Measurements from ENCODE around the gene TCF12. TPM values are rescaled to one million over a fixed set of nuclear protein-coding genes. Genes with fewer than 3 reads are reported as not detected.

The TCF12 gene
- total RNA-seq, 1 donor from 2014 or later: 207 TPM

GRCh38 chr15:57307527-57308169 lies 389.2 kb downstream of the TCF12 start:
- no peaks in the 10 kb centered on the region for H3K36me3 Mint-ChIP-seq (ENCODE audit: low read depth)
- H3K4me3 Mint-ChIP-seq: peak overlapping the region; percentile 32
- H3K27me3 Mint-ChIP-seq (ENCODE audit: low read depth): no peaks in the 10 kb centered on the region
- H3K4me1 Mint-ChIP-seq: peaks cover 14% of the 10 kb centered on the region
- TF ChIP-seq CTCF (conservative IDR thresholded peaks at IDR 0.05): no peak
- H3K27ac Mint-ChIP-seq (ENCODE audit: unreplicated experiment): no peak overlapping the region
- no peaks in the 10 kb centered on the region for H3K9me3 Mint-ChIP-seq
- no peak for DNase-seq (ENCODE audit: low read depth, low spot score)

GRCh38 chr15:57308170-57308545 lies 389.7 kb downstream of the TCF12 start:
- no peak for TF ChIP-seq CTCF (conservative IDR thresholded peaks at IDR 0.05)
- Mint-ChIP-seq H3K36me3 (ENCODE audit: low read depth) (no peaks in the 10 kb centered on the region), H3K27me3 (ENCODE audit: low read depth) (no peaks in the 10 kb centered on the region), H3K4me3 (peak overlapping the region; percentile 61), H3K4me1 (peaks cover 13% of the 10 kb centered on the region), H3K27ac (ENCODE audit: unreplicated experiment) (peak overlapping the region; percentile 75), H3K9me3 (no peaks in the 10 kb centered on the region)
- no peak for DNase-seq (ENCODE audit: low read depth, low spot score)

GRCh38 chr15:57309856-57310760 lies 391.7 kb downstream of the TCF12 start:
- no peaks in the 10 kb centered on the region for H3K27me3 Mint-ChIP-seq (ENCODE audit: low read depth)

GRCh38 chr15:57310876-57311275 lies 392.4 kb downstream of the TCF12 start:
- H3K4me3 Mint-ChIP-seq: no peak overlapping the region
- H3K27ac Mint-ChIP-seq (ENCODE audit: unreplicated experiment): peak overlapping the region; percentile 71
- H3K36me3 Mint-ChIP-seq (ENCODE audit: low read depth): no peaks in the 10 kb centered on the region

More at GRCh38 chr15:57309856-57310760, 391.7 kb downstream of the TCF12 start:
- no peak for TF ChIP-seq CTCF (conservative IDR thresholded peaks at IDR 0.05)
- peak overlapping the region; percentile 45 for H3K27ac Mint-ChIP-seq (ENCODE audit: unreplicated experiment)
- H3K9me3 Mint-ChIP-seq: no peaks in the 10 kb centered on the region
- H3K4me1 Mint-ChIP-seq: peaks cover 8% of the 10 kb centered on the region
- no peak for DNase-seq (ENCODE audit: low read depth, low spot score)
- no peak overlapping the region for H3K4me3 Mint-ChIP-seq
- H3K36me3 Mint-ChIP-seq (ENCODE audit: low read depth): no peaks in the 10 kb centered on the region

DNA sequence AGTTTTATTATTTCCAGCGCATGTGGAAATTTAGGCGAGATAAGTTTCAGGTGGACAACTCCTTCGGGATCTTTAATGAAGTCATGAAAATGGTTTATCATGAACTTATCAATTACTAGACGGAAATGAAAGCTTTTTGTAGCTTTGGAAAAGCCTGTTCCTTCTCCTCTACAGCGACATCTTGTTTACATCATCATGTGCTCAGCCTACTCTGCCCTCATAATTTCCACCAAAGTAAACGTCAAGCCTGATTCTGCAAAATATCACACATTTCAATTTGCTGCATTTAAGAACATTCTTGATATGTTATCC lies 393.5 kb downstream of the TCF12 start:
- no peaks in the 10 kb centered on the region for H3K36me3 Mint-ChIP-seq (ENCODE audit: low read depth)
- DNase-seq (ENCODE audit: low read depth, low spot score): no peak
- H3K9me3 Mint-ChIP-seq: no peaks in the 10 kb centered on the region
- no peaks in the 10 kb centered on the region for H3K4me1 Mint-ChIP-seq
- H3K27ac Mint-ChIP-seq (ENCODE audit: unreplicated experiment): no peak overlapping the region
- no peaks in the 10 kb centered on the region for H3K27me3 Mint-ChIP-seq (ENCODE audit: low read depth)
- H3K4me3 Mint-ChIP-seq: no peak overlapping the region
- TF ChIP-seq CTCF (conservative IDR thresholded peaks at IDR 0.05): no peak

More at GRCh38 chr15:57310876-57311275, 392.4 kb downstream of the TCF12 start:
- no peaks in the 10 kb centered on the region for H3K27me3 Mint-ChIP-seq (ENCODE audit: low read depth)
- DNase-seq (ENCODE audit: low read depth, low spot score): no peak
- H3K9me3 Mint-ChIP-seq: no peaks in the 10 kb centered on the region
- no peak for TF ChIP-seq CTCF (conservative IDR thresholded peaks at IDR 0.05)
- H3K4me1 Mint-ChIP-seq: peaks cover 5% of the 10 kb centered on the region
